ENCODE data around the gene RAD51B. TPM values are rescaled to one million over a fixed set of nuclear protein-coding genes. Genes with fewer than 3 reads are reported as not detected.

The RAD51B gene
- total RNA-seq, 6 donors from 2014 or later, result 10.6 to 63.9 (median 18.4) TPM

DNA sequence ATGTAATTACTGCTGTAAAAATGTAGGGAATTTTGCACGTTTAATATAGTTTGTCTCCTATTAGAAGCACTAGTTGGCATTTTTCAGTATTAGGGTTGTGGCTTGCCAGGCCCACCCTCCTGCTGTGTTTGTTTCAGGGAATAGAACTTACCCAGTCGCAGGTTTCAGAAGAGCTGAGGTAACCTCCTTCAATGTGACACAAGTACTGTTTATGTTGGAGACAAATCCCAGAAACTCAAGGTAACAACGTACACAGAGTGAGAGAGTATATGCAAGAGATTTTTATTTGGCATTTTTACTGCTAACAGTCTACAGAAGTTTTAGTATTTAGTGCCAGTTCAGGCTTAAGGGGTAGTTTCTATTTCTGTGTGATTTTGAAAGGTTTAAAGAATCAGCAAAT lies 284.3 kb downstream of the RAD51B start:
- H3K27ac ChIP-seq, result peak overlapping the region in 2 of 4 donors; percentile 1 to 44
- WGBS, 2 donors, result 65 to 73% methylated on average over 3 of the region's 3 CpGs

DNA sequence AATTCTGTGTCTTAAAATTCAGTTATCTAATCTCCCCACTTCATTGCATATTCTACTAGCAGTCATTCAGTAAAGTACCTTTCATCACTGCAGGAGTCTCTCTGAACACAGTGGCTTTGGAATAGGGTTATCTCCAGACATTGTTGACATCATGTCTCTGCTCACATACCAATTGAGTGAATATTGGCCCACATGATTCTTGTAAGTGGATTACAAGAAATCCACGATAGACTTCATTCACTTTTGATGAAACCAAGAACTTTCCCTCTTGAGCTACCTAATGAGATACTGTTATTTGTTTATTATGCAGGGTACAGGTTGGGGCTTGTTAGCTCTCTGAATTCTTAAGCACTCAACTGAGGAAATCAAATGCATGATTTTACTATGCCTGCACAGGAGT lies 284.9 kb downstream of the RAD51B start:
- ATAC-seq (ENCODE audit: low FRiP score in 2 of 2) (peak; percentile 72 to 94), DNase-seq (no peak)
- TF ChIP-seq, protein P1, sequence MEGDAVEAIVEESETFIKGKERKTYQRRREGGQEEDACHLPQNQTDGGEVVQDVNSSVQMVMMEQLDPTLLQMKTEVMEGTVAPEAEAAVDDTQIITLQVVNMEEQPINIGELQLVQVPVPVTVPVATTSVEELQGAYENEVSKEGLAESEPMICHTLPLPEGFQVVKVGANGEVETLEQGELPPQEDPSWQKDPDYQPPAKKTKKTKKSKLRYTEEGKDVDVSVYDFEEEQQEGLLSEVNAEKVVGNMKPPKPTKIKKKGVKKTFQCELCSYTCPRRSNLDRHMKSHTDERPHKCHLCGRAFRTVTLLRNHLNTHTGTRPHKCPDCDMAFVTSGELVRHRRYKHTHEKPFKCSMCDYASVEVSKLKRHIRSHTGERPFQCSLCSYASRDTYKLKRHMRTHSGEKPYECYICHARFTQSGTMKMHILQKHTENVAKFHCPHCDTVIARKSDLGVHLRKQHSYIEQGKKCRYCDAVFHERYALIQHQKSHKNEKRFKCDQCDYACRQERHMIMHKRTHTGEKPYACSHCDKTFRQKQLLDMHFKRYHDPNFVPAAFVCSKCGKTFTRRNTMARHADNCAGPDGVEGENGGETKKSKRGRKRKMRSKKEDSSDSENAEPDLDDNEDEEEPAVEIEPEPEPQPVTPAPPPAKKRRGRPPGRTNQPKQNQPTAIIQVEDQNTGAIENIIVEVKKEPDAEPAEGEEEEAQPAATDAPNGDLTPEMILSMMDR (IDR thresholded peaks at IDR 0.05), result no peak
- peak in 2 of 4 donors; percentile 37 to 89 for TF ChIP-seq EP300 (IDR thresholded peaks at IDR 0.05)
- TF ChIP-seq POLR2AphosphoS5 (IDR thresholded peaks at IDR 0.05), result peak in 1 of 2 donors; percentile 58
- Histone ChIP-seq H3K27me3 (no peaks in the 10 kb centered on the region), H3K27ac (peak overlapping the region in 1 of 4 donors; percentile 44), H3K4me1 (peaks cover 8 to 21% (median 10%) of the 10 kb centered on the region in 4 donors), H3K36me3 (no peaks in the 10 kb centered on the region), H3K9me3 (peaks cover 3 to 24% (median 14%) of the 10 kb centered on the region in 4 donors), H3K4me3 (no peak overlapping the region)
- 53 to 62% methylated on average over 1 of the region's 1 CpG for WGBS, 2 donors

More for the DNA sequence above, 284.3 kb downstream of the RAD51B start:
- ATAC-seq (ENCODE audit: low FRiP score in 2 of 2) (no peak), DNase-seq (no peak)
- Histone ChIP-seq H3K4me1 (peaks cover 5 to 24% (median 9%) of the 10 kb centered on the region in 4 donors), H3K27me3 (no peaks in the 10 kb centered on the region), H3K4me3 (no peak overlapping the region), H3K36me3 (no peaks in the 10 kb centered on the region), H3K9me3 (peaks cover 3 to 24% (median 14%) of the 10 kb centered on the region in 4 donors)
- TF ChIP-seq POLR2A (IDR thresholded peaks at IDR 0.05) (no peak), EP300 (IDR thresholded peaks at IDR 0.05) (no peak)
- TF ChIP-seq, protein P1 (IDR thresholded peaks at IDR 0.05), result no peak

DNA sequence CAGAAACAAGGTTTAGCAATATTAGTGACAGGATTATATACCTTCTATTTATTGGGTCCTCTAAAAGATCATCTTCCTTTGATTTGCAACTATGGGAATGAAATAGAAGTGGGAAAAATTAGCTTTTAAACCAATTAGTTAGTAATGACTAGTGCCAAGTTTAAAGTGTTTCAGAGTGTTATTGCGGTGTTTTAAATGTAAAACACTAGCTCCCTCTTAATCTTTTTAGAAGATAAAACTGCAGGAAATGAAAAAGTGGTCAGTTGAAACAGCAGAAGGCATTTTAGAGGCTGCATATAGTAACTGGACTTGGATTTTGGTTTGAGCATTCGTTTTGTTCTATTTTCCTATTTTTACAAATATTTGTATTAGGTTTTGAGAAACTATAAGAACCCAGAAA lies 286.2 kb downstream of the RAD51B start:
- peaks cover 8 to 21% (median 14%) of the 10 kb centered on the region in 4 donors for H3K4me1 ChIP-seq
- peaks cover 3 to 22% (median 14%) of the 10 kb centered on the region in 4 donors for H3K9me3 ChIP-seq
- no peak overlapping the region for H3K27ac ChIP-seq
- H3K36me3 ChIP-seq, result no peaks in the 10 kb centered on the region
- ATAC-seq (ENCODE audit: low FRiP score in 2 of 2) (no peak), DNase-seq (no peak)
- no peaks in the 10 kb centered on the region for H3K27me3 ChIP-seq
- H3K4me3 ChIP-seq, result no peak overlapping the region
- TF ChIP-seq POLR2AphosphoS5 (IDR thresholded peaks at IDR 0.05), result no peak
- no peak for TF ChIP-seq POLR2A (IDR thresholded peaks at IDR 0.05)
- 31 to 55% methylated on average over 2 of the region's 2 CpGs for whole genome bisulfite sequencing, 2 donors

DNA sequence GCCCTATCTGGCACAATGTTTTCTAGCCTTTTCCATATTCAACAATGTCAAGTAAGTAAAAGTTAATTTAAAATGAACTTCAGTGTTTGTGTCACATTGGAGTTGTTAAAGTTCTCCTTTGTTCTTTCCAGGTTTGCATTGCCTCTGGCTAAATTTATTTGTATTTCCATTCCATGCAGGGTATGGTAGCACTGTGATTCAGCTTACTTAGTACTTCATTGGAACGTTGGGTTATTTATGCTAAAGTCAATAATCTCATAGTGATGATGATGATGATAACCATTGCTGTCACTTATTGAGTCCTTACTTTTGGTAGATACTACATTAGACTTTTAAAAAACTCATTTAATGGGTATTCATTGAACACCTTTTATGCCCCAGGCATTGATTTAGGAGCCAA lies 286.9 kb downstream of the RAD51B start:
- no peak for ATAC-seq (ENCODE audit: low FRiP score in 2 of 2)
- Histone ChIP-seq H3K9me3 (peaks cover 3 to 15% (median 12%) of the 10 kb centered on the region in 4 donors), H3K4me3 (no peak overlapping the region), H3K4me1 (peaks cover 8 to 21% (median 17%) of the 10 kb centered on the region in 4 donors), H3K27me3 (no peaks in the 10 kb centered on the region), H3K36me3 (no peaks in the 10 kb centered on the region), H3K27ac (no peak overlapping the region)
- TF ChIP-seq, protein P1 (IDR thresholded peaks at IDR 0.05), result no peak
- TF ChIP-seq EP300 (IDR thresholded peaks at IDR 0.05), result no peak
- no peak for TF ChIP-seq POLR2AphosphoS5 (IDR thresholded peaks at IDR 0.05)
- no peak for TF ChIP-seq POLR2A (IDR thresholded peaks at IDR 0.05)
- 46 to 48% methylated on average over 1 of the region's 1 CpG for WGBS, 2 donors
- no peak for DNase-seq

DNA sequence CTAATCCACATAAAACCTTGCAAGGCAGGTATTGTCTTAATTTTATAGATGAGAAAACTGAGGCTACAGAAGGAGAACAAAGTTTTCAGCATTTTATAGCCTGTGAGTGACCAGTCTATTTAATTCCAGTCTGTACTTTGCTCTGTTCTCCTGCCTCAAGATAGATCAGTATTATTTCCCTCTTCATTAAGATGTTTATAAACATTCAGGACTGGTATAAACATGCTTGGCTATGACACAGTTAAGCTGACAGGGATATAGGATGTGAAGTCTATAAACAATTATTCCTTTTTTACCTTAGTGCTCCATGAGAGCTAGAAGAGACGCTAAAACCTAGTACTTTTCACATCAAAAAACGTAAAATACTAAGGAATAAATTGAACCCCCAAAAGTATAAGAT lies 287.3 kb downstream of the RAD51B start:
- DNase-seq, result no peak
- WGBS, 2 donors, result 74 to 76% methylated on average over 2 of the region's 2 CpGs
- Histone ChIP-seq H3K27me3 (no peaks in the 10 kb centered on the region), H3K9me3 (peaks cover under 1 to 11% (median 8%) of the 10 kb centered on the region in 4 donors), H3K4me3 (no peak overlapping the region), H3K36me3 (no peaks in the 10 kb centered on the region), H3K27ac (no peak overlapping the region), H3K4me1 (peaks cover 8 to 23% (median 18%) of the 10 kb centered on the region in 4 donors)
- TF ChIP-seq POLR2A (IDR thresholded peaks at IDR 0.05) (no peak), POLR2AphosphoS5 (IDR thresholded peaks at IDR 0.05) (no peak), EP300 (IDR thresholded peaks at IDR 0.05) (peak in 1 of 4 donors; percentile 50)
- TF ChIP-seq, protein P1 (IDR thresholded peaks at IDR 0.05), result no peak
- no peak for ATAC-seq (ENCODE audit: low FRiP score in 2 of 2)

Measured in upper lobe of left lung (tissue), 6 donors.